Mesothelial cell of epicardium (in vitro differentiated cells): ENCODE results near the gene LHFPL4. TPM values are rescaled to one million over a fixed set of nuclear protein-coding genes. Genes with fewer than 3 reads are reported as not detected.
"Not testable (repeated sequence)": the region's sequence is repeated elsewhere in the genome, so short reads cannot be mapped to it uniquely, and the experiment has no call there.

Source experiments
- DNase-seq, 2 experiments: peaks; one replicate each; pipeline ENCODE4 v3.0.0; 2021; ENCODE audit warnings: low spot score in 2 of 2; ENCODE audit not compliant: unreplicated experiment in 2 of 2
- H3K27ac Mint-ChIP-seq: 2 replicates; pipeline ENCODE4 v1.8.0; 2021; ENCODE audit warnings: mixed read lengths
- H3K27me3 Mint-ChIP-seq: 2 replicates; pipeline ENCODE4 v1.8.0; 2021; ENCODE audit warnings: low read depth, mixed read lengths
- H3K36me3 Mint-ChIP-seq: 2 replicates; pipeline ENCODE4 v1.8.0; 2021; ENCODE audit warnings: mixed read lengths
- H3K4me1 Mint-ChIP-seq: 2 replicates; pipeline ENCODE4 v1.8.0; 2021; ENCODE audit warnings: mixed read lengths
- H3K4me3 Mint-ChIP-seq: 2 replicates; pipeline ENCODE4 v1.8.0; 2021; ENCODE audit warnings: mild to moderate bottlenecking, moderate library complexity, mixed read lengths
- H3K9me3 Mint-ChIP-seq: 2 replicates; pipeline ENCODE4 v1.8.0; 2021; ENCODE audit warnings: mixed read lengths
- total RNA-seq: library from RNA; stranded (reverse); gene quantifications from 3 replicates; pipeline ENCODE4 v1.2.1, GENCODE V29; 2021
- TF ChIP-seq, protein P1 (sequence below): fragments of 200-600 bp; sonication (generic); IDR thresholded peaks from one replicate; pipeline ENCODE4 v1.5.0; 2021; ENCODE audit warnings: antibody characterized with exemption; ENCODE audit not compliant: unreplicated experiment

The LHFPL4 gene
- total RNA-seq, 1 donor from 2014 or later = not detected

DNA sequence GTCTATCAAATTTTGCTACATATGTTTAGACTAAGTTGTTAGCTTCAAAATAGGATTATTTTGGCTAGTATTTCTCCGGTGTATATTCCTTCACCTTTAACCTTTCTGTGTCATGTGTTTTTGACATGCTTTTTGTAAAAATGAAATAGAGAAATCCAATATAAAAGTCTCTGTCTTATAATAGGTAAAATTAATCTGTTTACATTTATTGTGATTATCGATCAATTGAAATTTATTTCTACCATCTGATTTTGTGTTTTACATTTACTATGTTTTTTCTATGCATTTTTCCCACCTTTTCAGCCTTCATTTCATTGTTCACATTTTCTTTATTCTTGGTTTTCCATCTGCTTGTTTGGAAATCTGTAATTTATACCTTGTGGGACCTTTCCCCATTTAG, 11.7 kb upstream of the LHFPL4 start:
- Mint-ChIP-seq H3K36me3 (no peaks in the 10 kb centered on the region), H3K27me3 (no peaks in the 10 kb centered on the region), H3K4me3 (no peak overlapping the region), H3K9me3 (peaks cover 36% of the 10 kb centered on the region), H3K27ac (no peak overlapping the region), H3K4me1 (no peaks in the 10 kb centered on the region)
- DNase-seq = no peak
- TF ChIP-seq, protein P1, sequence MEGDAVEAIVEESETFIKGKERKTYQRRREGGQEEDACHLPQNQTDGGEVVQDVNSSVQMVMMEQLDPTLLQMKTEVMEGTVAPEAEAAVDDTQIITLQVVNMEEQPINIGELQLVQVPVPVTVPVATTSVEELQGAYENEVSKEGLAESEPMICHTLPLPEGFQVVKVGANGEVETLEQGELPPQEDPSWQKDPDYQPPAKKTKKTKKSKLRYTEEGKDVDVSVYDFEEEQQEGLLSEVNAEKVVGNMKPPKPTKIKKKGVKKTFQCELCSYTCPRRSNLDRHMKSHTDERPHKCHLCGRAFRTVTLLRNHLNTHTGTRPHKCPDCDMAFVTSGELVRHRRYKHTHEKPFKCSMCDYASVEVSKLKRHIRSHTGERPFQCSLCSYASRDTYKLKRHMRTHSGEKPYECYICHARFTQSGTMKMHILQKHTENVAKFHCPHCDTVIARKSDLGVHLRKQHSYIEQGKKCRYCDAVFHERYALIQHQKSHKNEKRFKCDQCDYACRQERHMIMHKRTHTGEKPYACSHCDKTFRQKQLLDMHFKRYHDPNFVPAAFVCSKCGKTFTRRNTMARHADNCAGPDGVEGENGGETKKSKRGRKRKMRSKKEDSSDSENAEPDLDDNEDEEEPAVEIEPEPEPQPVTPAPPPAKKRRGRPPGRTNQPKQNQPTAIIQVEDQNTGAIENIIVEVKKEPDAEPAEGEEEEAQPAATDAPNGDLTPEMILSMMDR = no peak

DNA sequence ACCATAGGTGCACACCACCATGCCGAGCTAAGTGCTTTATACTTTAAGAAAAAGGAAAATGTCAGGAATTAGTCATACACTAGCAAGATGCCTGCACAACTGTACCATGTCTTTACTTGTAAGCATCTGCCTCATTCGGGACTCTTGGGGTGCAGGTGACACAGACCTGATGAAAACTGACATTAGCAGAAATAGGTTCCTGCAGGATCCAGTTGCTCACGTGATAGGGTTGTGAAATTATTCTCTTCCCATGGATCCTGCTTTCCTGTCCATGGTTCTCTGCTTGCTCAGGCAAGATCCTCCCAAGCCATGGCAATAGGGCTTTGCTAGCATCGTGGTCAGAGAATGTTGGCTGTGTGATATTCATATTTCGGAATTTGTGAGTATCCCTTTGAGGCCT, 10.2 kb upstream of the LHFPL4 start:
- no peak for DNase-seq
- Mint-ChIP-seq H3K4me3 (no peak overlapping the region), H3K9me3 (peaks cover 34% of the 10 kb centered on the region), H3K27me3 (no peaks in the 10 kb centered on the region), H3K27ac (no peak overlapping the region), H3K36me3 (no peaks in the 10 kb centered on the region), H3K4me1 (no peaks in the 10 kb centered on the region)
- TF ChIP-seq, protein P1 = no peak

DNA sequence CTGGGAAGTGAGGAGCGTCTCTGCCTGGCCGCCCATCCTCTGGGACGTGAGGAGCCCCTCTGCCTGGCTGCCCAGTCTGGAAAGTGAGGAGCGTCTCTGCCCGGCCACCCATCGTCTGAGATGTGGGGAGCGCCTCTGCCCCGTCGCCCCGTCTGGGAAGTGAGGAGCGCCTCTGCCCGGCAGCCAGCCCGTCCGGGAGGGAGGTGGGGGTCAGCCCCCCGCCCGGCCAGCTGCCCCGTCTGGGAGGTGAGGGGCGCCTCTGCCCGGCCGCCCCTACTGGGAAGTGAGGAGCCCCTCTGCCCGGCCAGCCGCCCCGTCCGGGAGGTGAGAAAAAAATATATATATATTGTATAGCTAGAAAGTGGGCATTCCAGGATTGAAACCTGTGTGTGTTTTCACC, 6.4 kb upstream of the LHFPL4 start:
- H3K36me3 Mint-ChIP-seq, H3K27ac Mint-ChIP-seq, H3K4me1 Mint-ChIP-seq, H3K4me3 Mint-ChIP-seq, DNase-seq: not testable (repeated sequence)
- Mint-ChIP-seq H3K27me3 (peaks cover 31% of the 10 kb centered on the region), H3K9me3 (peaks cover 17% of the 10 kb centered on the region)

DNA sequence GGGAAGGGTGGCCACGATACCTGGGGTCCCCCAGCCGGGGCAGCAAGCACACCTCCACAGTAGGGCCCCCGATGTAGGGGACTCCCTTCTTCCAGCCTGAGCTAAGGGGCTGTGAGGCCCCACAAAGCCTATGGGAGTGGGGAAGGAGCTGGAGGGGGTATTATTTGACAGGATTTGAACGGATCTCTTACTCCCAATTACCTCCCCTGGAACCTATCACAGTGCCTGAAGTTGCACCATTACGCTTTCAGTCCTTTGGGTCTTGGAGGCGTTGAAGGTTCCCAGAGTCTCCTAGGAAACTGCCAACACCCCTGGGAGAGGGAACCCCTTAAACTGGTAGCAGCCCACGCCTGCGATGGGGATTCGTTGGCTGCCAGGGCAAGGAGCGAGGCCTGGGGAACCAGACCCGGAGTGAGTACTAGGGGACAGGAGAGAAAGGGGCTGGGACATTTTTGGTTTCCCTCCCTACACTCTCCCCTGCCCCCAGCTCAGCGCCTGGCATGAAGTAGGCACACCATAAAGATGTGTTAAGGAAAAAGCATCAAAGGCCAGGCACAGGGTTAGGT, 409 bp upstream of the LHFPL4 start:
- Mint-ChIP-seq H3K36me3 (peaks cover 2% of the 10 kb centered on the region), H3K4me1 (peaks cover 2% of the 10 kb centered on the region), H3K27ac (no peak overlapping the region), H3K27me3 (peaks cover 77% of the 10 kb centered on the region), H3K4me3 (no peak overlapping the region), H3K9me3 (no peaks in the 10 kb centered on the region)
- TF ChIP-seq, protein P1 = no peak
- DNase-seq = no peak

DNA sequence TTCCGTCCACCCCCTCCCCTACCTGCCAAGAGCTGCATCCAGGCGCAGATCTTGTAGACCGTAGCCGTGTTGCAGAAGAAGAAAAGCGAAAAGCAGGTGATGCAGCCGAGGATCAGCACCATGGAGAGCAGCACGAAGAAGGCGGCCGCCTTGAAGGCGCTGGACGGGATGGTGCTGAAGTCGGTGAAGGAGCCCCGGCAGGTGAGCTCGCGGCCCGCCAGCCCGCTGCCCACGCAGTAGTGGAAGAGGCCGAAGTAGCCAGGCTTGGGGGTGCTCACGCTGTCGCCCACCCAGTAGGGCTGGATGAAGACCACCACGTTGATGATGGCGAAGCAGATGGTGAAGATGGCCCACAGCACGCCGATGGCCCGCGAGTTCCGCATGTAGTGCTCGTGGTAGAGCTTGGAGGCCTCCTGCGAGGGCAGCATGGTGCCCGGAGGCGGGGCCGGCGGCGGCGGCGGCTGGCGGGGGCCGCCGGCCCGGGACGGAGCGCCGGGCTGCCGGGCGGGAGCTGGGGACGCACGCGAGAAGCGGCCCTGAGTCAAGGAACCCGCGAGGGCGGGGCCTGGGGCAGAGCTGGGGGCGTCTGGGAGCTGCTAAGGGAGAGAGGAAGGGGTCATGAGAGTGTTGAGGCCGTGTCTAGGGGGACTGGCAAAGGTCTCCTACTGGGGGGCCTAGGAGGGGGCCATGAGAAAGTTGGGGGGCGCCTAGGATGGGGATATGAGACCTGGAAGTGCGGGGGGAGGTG, 1.2 kb downstream of the LHFPL4 start:
- peak; percentile 70 to 85 for DNase-seq
- H3K36me3 Mint-ChIP-seq = peaks cover 2% of the 10 kb centered on the region
- no peak overlapping the region for H3K4me3 Mint-ChIP-seq
- H3K4me1 Mint-ChIP-seq = peaks cover 2% of the 10 kb centered on the region
- TF ChIP-seq, protein P1 = no peak
- no peaks in the 10 kb centered on the region for H3K9me3 Mint-ChIP-seq
- H3K27me3 Mint-ChIP-seq = peaks cover 81% of the 10 kb centered on the region
- H3K27ac Mint-ChIP-seq = no peak overlapping the region

DNA sequence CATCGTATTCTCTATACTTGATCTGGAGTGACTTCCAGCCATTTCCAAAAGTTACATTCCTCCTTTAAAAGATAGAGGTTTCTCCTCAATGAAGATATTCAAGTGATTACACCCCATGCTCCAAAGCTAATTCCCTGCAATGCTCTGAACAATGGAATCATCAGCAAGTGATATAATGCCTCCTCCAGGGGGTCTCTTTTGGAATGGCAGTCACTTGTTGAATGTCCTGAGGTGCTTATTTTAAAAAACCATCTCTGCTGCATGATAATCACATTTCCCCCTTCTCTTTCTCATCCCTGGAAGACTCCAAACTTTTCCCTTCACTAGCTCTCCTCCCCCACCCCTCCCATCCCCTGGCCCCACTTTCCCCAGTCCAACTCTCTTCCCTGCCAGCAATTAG, 2.6 kb downstream of the LHFPL4 start:
- no peaks in the 10 kb centered on the region for H3K9me3 Mint-ChIP-seq
- peaks cover 2% of the 10 kb centered on the region for H3K4me1 Mint-ChIP-seq
- DNase-seq = no peak
- no peak overlapping the region for H3K27ac Mint-ChIP-seq
- H3K36me3 Mint-ChIP-seq = peaks cover 2% of the 10 kb centered on the region
- no peak overlapping the region for H3K4me3 Mint-ChIP-seq
- TF ChIP-seq, protein P1 = no peak
- peaks cover 75% of the 10 kb centered on the region for H3K27me3 Mint-ChIP-seq
